ENCODE measurements around the gene MAD1L1. TPM values are rescaled to one million over a fixed set of nuclear protein-coding genes. Genes with fewer than 3 reads are reported as not detected.

Gene MAD1L1
- total RNA-seq, 1 experiment from 2014 or later = 43.8 TPM

GRCh38 chr7:1848911-1849311, 383.8 kb downstream of the MAD1L1 start (continued):
- no peak for TF ChIP-seq AR (CRISPR knock-in tag; IDR thresholded peaks at IDR 0.05)
- no peak for TF ChIP-seq HMGA2 (CRISPR knock-in tag; IDR thresholded peaks at IDR 0.05)
- no peak for TF ChIP-seq ZNF138 (CRISPR knock-in tag; conservative IDR thresholded peaks at IDR 0.05)

DNA sequence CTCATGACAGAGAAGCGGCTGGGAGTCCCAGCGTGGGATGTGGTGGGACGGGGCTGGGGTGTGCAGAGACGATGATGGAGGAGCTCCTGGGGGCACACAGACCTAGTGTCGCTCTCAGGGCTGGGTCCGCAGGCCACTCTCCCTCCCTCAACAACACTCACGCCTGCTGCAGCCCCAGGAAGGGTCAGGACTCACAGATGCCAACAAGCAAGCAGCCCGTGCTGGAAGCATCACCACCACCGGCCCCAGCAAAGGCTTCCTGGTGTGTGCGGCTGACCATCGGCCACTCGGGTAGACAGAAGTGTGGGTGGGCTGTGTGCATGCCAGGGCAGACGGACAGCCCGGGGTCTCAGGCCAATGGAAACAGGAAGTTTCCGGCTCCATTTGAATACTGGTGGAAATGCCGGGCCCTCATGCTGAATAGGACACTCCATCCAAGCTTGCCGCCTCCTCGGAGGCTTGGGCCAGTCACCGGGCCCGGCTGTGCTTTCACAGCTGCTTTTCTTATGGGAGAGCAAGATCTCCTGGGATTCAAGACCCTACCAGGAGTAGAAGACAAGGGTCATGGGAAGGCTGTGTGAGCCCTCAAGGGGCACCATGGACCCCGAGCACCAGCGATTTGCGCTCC, 384.6 kb downstream of the MAD1L1 start:
- POLR2A ChIA-PET = no interaction called here
- CTCF ChIA-PET = no interaction called here

GRCh38 chr7:1847260-1848001, 385.3 kb downstream of the MAD1L1 start:
- Mint-ChIP-seq H3K4me3 (no peak overlapping the region), H3K4me1 (no peaks in the 10 kb centered on the region), H3K27me3 (ENCODE audit: low read depth) (no peaks in the 10 kb centered on the region), H3K9me3 (no peaks in the 10 kb centered on the region), H3K27ac (peak overlapping the region; percentile 94), H3K36me3 (no peaks in the 10 kb centered on the region)
- CTCF ChIA-PET = interaction anchor here (0.6 kb wide), 2 partner anchors 37 to 313 kb away, joined by 3 read pairs; no protein-coding TSS in a partner anchor
- POLR2A ChIA-PET = no interaction called here
- no peak for ATAC-seq
- no peak for DNase-seq (ENCODE audit: low spot score)
- no peak for TF ChIP-seq ZNF416 (CRISPR knock-in tag; IDR thresholded peaks at IDR 0.05)
- TF ChIP-seq STAT6 (CRISPR knock-in tag; conservative IDR thresholded peaks at IDR 0.05; ENCODE audit: low read depth) = no peak
- TF ChIP-seq, protein P1, sequence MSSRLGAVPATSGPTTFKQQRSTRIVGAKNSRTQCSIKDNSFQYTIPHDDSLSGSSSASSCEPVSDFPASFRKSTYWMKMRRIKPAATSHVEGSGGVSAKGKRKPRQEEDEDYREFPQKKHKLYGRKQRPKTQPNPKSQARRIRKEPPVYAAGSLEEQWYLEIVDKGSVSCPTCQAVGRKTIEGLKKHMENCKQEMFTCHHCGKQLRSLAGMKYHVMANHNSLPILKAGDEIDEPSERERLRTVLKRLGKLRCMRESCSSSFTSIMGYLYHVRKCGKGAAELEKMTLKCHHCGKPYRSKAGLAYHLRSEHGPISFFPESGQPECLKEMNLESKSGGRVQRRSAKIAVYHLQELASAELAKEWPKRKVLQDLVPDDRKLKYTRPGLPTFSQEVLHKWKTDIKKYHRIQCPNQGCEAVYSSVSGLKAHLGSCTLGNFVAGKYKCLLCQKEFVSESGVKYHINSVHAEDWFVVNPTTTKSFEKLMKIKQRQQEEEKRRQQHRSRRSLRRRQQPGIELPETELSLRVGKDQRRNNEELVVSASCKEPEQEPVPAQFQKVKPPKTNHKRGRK (CRISPR knock-in tag; IDR thresholded peaks at IDR 0.05; ENCODE audit: borderline replicate concordance) = no peak
- no peak for TF ChIP-seq CBFB (CRISPR knock-in tag; IDR thresholded peaks at IDR 0.05; ENCODE audit: low read depth)
- no peak for TF ChIP-seq NR2C2 (CRISPR knock-in tag; IDR thresholded peaks at IDR 0.05)
- no peak for TF ChIP-seq SMAD4 (CRISPR knock-in tag; IDR thresholded peaks at IDR 0.05)
- TF ChIP-seq ZSCAN18 (CRISPR knock-in tag; IDR thresholded peaks at IDR 0.05) = no peak
- no peak for TF ChIP-seq AR (CRISPR knock-in tag; IDR thresholded peaks at IDR 0.05)
- TF ChIP-seq ZNF232 (CRISPR knock-in tag; IDR thresholded peaks at IDR 0.05) = no peak
- no peak for TF ChIP-seq SOX15 (CRISPR knock-in tag; IDR thresholded peaks at IDR 0.05)
- no peak for TF ChIP-seq EMX1 (CRISPR knock-in tag; IDR thresholded peaks at IDR 0.05)

More for the DNA sequence above, 384.6 kb downstream of the MAD1L1 start:
- H3K9me3 Mint-ChIP-seq = no peaks in the 10 kb centered on the region
- H3K36me3 Mint-ChIP-seq = no peaks in the 10 kb centered on the region
- ATAC-seq (no peak), DNase-seq (ENCODE audit: low spot score) (peak; percentile 10)
- no peak overlapping the region for H3K4me3 Mint-ChIP-seq
- H3K4me1 Mint-ChIP-seq = no peaks in the 10 kb centered on the region
- TF ChIP-seq ZNF396 (CRISPR knock-in tag; IDR thresholded peaks at IDR 0.05; ENCODE audit: borderline replicate concordance) (no peak), HMGA2 (CRISPR knock-in tag; IDR thresholded peaks at IDR 0.05) (no peak), NR1H2 (CRISPR knock-in tag; IDR thresholded peaks at IDR 0.05) (no peak), FOXJ3 (CRISPR knock-in tag; IDR thresholded peaks at IDR 0.05; ENCODE audit: borderline replicate concordance) (no peak), ATF2 (CRISPR knock-in tag; IDR thresholded peaks at IDR 0.05; ENCODE audit: borderline replicate concordance, low read depth) (no peak), OVOL2 (CRISPR knock-in tag; IDR thresholded peaks at IDR 0.05; ENCODE audit: borderline replicate concordance) (no peak), ZNF121 (CRISPR knock-in tag; IDR thresholded peaks at IDR 0.05) (no peak)
- TF ChIP-seq, protein P2, sequence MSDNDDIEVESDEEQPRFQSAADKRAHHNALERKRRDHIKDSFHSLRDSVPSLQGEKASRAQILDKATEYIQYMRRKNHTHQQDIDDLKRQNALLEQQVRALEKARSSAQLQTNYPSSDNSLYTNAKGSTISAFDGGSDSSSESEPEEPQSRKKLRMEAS (CRISPR knock-in tag; IDR thresholded peaks at IDR 0.05) = no peak
- H3K27me3 Mint-ChIP-seq (ENCODE audit: low read depth) = no peaks in the 10 kb centered on the region
- H3K27ac Mint-ChIP-seq = no peak overlapping the region
